Measurements from ENCODE around the gene DNAH8. TPM values are rescaled to one million over a fixed set of nuclear protein-coding genes. Genes with fewer than 3 reads are reported as not detected.

DNAH8 gene
- total RNA-seq, 1 experiment from 2014 or later, result not detected

GRCh38 chr6:38684237-38684636 lies 30.9 kb upstream of the DNAH8 start:
- H3K9me2 ChIP-seq (ENCODE audit: insufficient read depth), result no peaks in the 10 kb centered on the region
- H3K27ac ChIP-seq, result no peak overlapping the region
- ChIA-PET CTCF (no interaction called here), POLR2A (ENCODE audit: unreplicated experiment) (interaction anchor here (0.8 kb wide), 1 partner anchor 92 kb away, joined by 11 read pairs; no protein-coding TSS in a partner anchor)
- H3K4me2 ChIP-seq, result no peak overlapping the region
- TF ChIP-seq EZH2 (IDR thresholded peaks at IDR 0.05; ENCODE audit: low read depth), result no peak
- TF ChIP-seq CTCF (conservative IDR thresholded peaks at IDR 0.05), result no peak
- DNase-seq, result no peak
- peaks cover 10% of the 10 kb centered on the region for H4K20me1 ChIP-seq (ENCODE audit: insufficient read depth)
- H3K4me1 ChIP-seq (replicated peaks; ENCODE audit: insufficient read depth), result no peaks in the 10 kb centered on the region
- peaks cover 25% of the 10 kb centered on the region; the same call in 1 of the 2 replicates for H3K36me3 ChIP-seq (ENCODE audit: low read depth)
- no TSS peak for BruUV-seq (replicated peaks)
- no peaks in the 10 kb centered on the region for H3K9me3 ChIP-seq (ENCODE audit: insufficient read depth, low read depth)
- no peak overlapping the region for H3K4me3 ChIP-seq
- no peaks in the 10 kb centered on the region for H3K27me3 ChIP-seq (ENCODE audit: insufficient read depth, low read depth)
- H3F3A ChIP-seq (ENCODE audit: insufficient read depth, low read depth), result no peaks in the 10 kb centered on the region
- intact Hi-C loops (cut with micrococcal nuclease; ENCODE audit: unreplicated experiment), result no loop called here
- H2AFZ ChIP-seq, result no peak overlapping the region
- H3K79me2 ChIP-seq (ENCODE audit: low read depth), result peaks cover 19% of the 10 kb centered on the region; the same call in 1 of the 2 replicates

GRCh38 chr6:38684904-38685303 lies 30.2 kb upstream of the DNAH8 start:
- ChIA-PET CTCF (no interaction called here), POLR2A (ENCODE audit: unreplicated experiment) (interaction anchor here (0.8 kb wide), 1 partner anchor 91 kb away, joined by 11 read pairs; no protein-coding TSS in a partner anchor)
- no peak for DNase-seq
- no peak for TF ChIP-seq CTCF (conservative IDR thresholded peaks at IDR 0.05)
- no peak for TF ChIP-seq EZH2 (IDR thresholded peaks at IDR 0.05; ENCODE audit: low read depth)
- Histone ChIP-seq H3K4me3 (no peak overlapping the region), H3K36me3 (ENCODE audit: low read depth) (peaks cover 25% of the 10 kb centered on the region; the same call in 1 of the 2 replicates), H3K27me3 (ENCODE audit: insufficient read depth, low read depth) (no peaks in the 10 kb centered on the region), H3K9me2 (ENCODE audit: insufficient read depth) (no peaks in the 10 kb centered on the region), H2AFZ (no peak overlapping the region), H3K4me1 (replicated peaks; ENCODE audit: insufficient read depth) (no peaks in the 10 kb centered on the region), H3K27ac (no peak overlapping the region), H3K4me2 (no peak overlapping the region), H4K20me1 (ENCODE audit: insufficient read depth) (peaks cover 15% of the 10 kb centered on the region), H3K79me2 (ENCODE audit: low read depth) (peaks cover 26% of the 10 kb centered on the region), H3F3A (ENCODE audit: insufficient read depth, low read depth) (no peaks in the 10 kb centered on the region), H3K9me3 (ENCODE audit: insufficient read depth, low read depth) (no peaks in the 10 kb centered on the region)
- BruUV-seq (replicated peaks), result no TSS peak
- intact Hi-C loops (cut with micrococcal nuclease; ENCODE audit: unreplicated experiment), result no loop called here

GRCh38 chr6:38686270-38687042 lies 28.7 kb upstream of the DNAH8 start:
- H3K27ac ChIP-seq, result no peak overlapping the region
- H3K4me3 ChIP-seq, result no peak overlapping the region
- no peaks in the 10 kb centered on the region for H3K27me3 ChIP-seq (ENCODE audit: insufficient read depth, low read depth)
- H3K79me2 ChIP-seq (ENCODE audit: low read depth), result peaks cover 39% of the 10 kb centered on the region
- no peaks in the 10 kb centered on the region for H3K9me3 ChIP-seq (ENCODE audit: insufficient read depth, low read depth)
- no peak overlapping the region for H3K4me2 ChIP-seq
- peaks cover 28% of the 10 kb centered on the region for H4K20me1 ChIP-seq (ENCODE audit: insufficient read depth)
- no peak overlapping the region for H2AFZ ChIP-seq
- TF ChIP-seq CTCF (conservative IDR thresholded peaks at IDR 0.05), result no peak
- H3K36me3 ChIP-seq (ENCODE audit: low read depth), result peaks cover 28% of the 10 kb centered on the region; the same call in 1 of the 2 replicates
- CTCF ChIA-PET, result interaction anchor here (0.6 kb wide), 1 partner anchor 17 kb away, joined by 14 read pairs; no protein-coding TSS in a partner anchor
- DNase-seq, result no peak
- POLR2A ChIA-PET (ENCODE audit: unreplicated experiment), result no interaction called here
- intact Hi-C loops (cut with micrococcal nuclease; ENCODE audit: unreplicated experiment), result no loop called here
- no peaks in the 10 kb centered on the region for H3K9me2 ChIP-seq (ENCODE audit: insufficient read depth)
- BruUV-seq (replicated peaks), result no TSS peak
- H3K4me1 ChIP-seq (replicated peaks; ENCODE audit: insufficient read depth), result no peaks in the 10 kb centered on the region
- H3F3A ChIP-seq (ENCODE audit: insufficient read depth, low read depth), result no peaks in the 10 kb centered on the region

Measured in PC-9 (cell line).